Activated CD4-positive, alpha-beta T cell treated with anti-CD3 and anti-CD28 coated beads, Interleukin-2, Interleukin-4, amounts not matched to agents 100 ng/mL and 50 ng/mL, durations not matched to agents 16 hours and 8 hours (primary cell): Measurements from ENCODE around the gene UQCRH.
"Not testable (repeated sequence)": the region's sequence is repeated elsewhere in the genome, so short reads cannot be mapped to it uniquely, and the experiment has no call there.

Experiments used
- DNase-seq: peaks from one replicate; pipeline ENCODE4 v3.0.0-alpha.2; 2020; ENCODE audit warnings: low spot score

Gene UQCRH

GRCh38 chr1:46300673-46301405 lies 2.7 kb upstream of the UQCRH start:
- DNase-seq = no peak

GRCh38 chr1:46301406-46301807 lies 2.1 kb upstream of the UQCRH start:
- DNase-seq = no peak

GRCh38 chr1:46301808-46302640 lies 1.5 kb upstream of the UQCRH start:
- DNase-seq = peak; percentile 52

GRCh38 chr1:46302641-46303037 lies 859 bp upstream of the UQCRH start:
- DNase-seq = no peak

GRCh38 chr1:46303872-46304326 lies 401 bp downstream of the UQCRH start:
- DNase-seq = no peak

GRCh38 chr1:46306159-46306530 lies 2.6 kb downstream of the UQCRH start:
- DNase-seq = no peak

- no peak for DNase-seq
These were observed 6.1 kb downstream of the UQCRH start for GRCh38 chr1:46309401-46310159.

GRCh38 chr1:46310321-46310720 lies 6.8 kb downstream of the UQCRH start:
- no peak for DNase-seq

GRCh38 chr1:46315669-46316403 lies 12.3 kb downstream of the UQCRH start:
- no peak for DNase-seq

- no peak for DNase-seq
These were observed 13.8 kb downstream of the UQCRH start for GRCh38 chr1:46317323-46317722.

- DNase-seq = not testable (repeated sequence)
These were observed 15.8 kb downstream of the UQCRH start for GRCh38 chr1:46319301-46319700.

- not testable (repeated sequence) for DNase-seq
These were observed 16.7 kb downstream of the UQCRH start for GRCh38 chr1:46319960-46320914.

- DNase-seq = not testable (repeated sequence)
These were observed 18.7 kb downstream of the UQCRH start for GRCh38 chr1:46322191-46322590.

- DNase-seq = not testable (repeated sequence)
These were observed 22.0 kb downstream of the UQCRH start for GRCh38 chr1:46325285-46326076.

- DNase-seq = not testable (repeated sequence)
These were observed 24.7 kb downstream of the UQCRH start for GRCh38 chr1:46328182-46328581.

- DNase-seq = not testable (repeated sequence)
These were observed 26.3 kb downstream of the UQCRH start for GRCh38 chr1:46329807-46330206.

- not testable (repeated sequence) for DNase-seq
These were observed 26.9 kb downstream of the UQCRH start for GRCh38 chr1:46330381-46330780.

GRCh38 chr1:46331786-46332540 lies 28.5 kb downstream of the UQCRH start:
- DNase-seq = not testable (repeated sequence)
